Activated CD4-positive, alpha-beta T cell treated with anti-CD3 and anti-CD28 coated beads for 24 hours (primary cell): ENCODE results near the gene WASHC4.

Source experiments
- DNase-seq, 2 donors: peaks; one replicate each; pipeline ENCODE4 v3.0.0-alpha.2; 2020; ENCODE audit warnings: low read depth in 2 of 2

WASHC4 gene, protein sequence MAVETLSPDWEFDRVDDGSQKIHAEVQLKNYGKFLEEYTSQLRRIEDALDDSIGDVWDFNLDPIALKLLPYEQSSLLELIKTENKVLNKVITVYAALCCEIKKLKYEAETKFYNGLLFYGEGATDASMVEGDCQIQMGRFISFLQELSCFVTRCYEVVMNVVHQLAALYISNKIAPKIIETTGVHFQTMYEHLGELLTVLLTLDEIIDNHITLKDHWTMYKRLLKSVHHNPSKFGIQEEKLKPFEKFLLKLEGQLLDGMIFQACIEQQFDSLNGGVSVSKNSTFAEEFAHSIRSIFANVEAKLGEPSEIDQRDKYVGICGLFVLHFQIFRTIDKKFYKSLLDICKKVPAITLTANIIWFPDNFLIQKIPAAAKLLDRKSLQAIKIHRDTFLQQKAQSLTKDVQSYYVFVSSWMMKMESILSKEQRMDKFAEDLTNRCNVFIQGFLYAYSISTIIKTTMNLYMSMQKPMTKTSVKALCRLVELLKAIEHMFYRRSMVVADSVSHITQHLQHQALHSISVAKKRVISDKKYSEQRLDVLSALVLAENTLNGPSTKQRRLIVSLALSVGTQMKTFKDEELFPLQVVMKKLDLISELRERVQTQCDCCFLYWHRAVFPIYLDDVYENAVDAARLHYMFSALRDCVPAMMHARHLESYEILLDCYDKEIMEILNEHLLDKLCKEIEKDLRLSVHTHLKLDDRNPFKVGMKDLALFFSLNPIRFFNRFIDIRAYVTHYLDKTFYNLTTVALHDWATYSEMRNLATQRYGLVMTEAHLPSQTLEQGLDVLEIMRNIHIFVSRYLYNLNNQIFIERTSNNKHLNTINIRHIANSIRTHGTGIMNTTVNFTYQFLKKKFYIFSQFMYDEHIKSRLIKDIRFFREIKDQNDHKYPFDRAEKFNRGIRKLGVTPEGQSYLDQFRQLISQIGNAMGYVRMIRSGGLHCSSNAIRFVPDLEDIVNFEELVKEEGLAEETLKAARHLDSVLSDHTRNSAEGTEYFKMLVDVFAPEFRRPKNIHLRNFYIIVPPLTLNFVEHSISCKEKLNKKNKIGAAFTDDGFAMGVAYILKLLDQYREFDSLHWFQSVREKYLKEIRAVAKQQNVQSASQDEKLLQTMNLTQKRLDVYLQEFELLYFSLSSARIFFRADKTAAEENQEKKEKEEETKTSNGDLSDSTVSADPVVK

DNA sequence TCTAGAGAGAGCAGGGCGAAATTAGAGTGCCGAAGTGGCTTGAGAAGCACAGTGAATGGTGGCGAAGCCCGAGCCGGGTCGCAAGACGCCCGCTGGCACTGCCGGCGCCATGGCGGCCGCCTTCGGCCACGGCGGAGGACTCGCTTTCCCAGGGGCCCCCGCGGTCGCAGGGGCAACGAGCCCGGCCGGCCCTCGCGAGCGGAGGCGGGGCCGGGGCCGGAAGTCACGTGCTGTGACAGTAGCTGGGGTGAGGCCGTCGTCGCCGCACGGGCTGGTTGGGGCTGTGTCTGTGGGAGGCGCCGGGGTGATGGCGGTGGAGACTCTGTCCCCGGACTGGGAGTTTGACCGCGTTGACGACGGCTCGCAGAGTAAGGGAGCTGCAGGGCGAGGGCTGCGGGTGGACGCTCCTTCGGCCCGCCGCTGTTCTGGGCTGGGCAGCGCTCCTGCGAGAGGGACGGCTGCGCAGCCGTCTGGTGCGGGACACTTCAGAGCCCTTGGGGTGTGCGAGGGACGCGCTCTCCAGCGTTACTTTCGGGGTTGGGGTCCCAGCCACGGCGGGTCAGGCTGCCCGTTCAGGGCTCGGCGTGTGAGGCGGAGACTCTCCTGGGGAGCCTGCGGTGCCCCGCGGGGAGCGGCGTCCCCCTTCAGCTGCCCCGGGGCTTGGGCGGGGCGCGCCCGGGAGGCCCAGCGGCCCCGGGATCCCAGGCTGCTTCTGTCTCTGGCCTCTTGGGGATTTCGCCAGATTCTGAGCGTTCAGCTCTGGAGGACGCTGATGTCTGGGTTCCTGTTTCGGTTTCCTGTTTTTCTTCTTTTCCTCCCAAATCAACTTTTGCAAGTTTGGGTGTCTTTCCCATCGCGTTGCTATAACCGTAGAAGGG, at the start of gene WASHC4:
WASHC4 (plus strand) TSS at position 238 of the 878 bp plus-strand sequence; CDS start at position 308, 70 bp downstream.
- DNase-seq = peak; percentile 86 to 88

DNA sequence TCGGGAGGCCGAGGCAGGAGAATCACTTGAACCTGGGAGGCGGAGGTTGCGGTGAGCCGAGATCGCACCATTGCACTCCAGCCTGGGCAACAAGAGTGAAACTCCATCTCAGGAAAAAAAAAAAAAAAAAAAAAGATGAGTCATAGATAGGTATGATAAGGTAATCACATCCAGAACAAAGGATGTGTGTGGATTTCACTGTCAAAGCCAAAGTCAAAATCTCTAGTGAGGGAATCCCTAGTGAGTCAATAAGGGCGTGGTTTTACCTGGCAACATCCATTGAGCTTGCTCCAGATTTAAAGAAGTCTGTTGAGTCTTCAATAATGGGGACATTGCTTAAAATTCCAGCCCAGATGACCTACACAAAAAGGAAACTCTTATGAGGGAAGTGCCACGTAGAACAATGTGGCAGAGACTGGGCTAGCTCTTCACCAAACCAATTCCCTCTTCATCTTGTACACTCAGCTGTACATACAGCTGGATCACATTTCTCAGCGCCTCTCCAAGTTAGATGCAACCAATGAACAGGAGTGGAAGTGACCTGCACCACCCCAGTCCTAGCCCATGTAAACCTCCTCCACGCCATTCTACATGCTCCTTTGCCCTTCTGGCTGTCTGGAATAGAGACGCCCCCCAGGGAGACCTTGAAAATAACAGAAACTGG, 46.7 kb upstream of the WASHC4 start:
- DNase-seq = no peak

- DNase-seq = no peak
Measured at GRCh38 chr12:105064564-105065178, 42.9 kb upstream of the WASHC4 start.

DNA sequence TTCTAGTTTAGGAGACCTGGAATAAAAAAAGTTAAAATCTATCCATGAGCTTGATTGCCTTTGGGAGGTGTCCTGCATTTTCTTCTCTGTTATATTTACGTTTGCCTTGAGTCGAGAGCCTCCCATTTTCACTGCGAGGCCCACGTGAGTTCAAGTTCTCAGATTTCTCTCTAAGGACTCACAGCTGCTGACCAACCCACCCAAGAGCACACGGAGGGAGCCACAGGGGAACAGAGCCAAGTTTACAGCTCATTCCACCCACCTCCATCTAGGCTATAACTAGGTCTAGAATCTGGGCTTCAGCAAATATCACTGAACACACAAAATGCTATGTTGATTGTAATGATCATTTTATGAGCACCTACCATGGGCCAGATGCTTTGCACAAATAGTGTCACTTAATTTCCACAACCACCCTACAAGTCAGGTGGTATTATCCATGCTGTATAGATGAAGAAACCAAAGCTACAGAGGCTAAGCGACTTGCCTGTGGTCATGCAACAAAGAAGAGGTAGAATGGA, 40.0 kb upstream of the WASHC4 start:
- DNase-seq = no peak

DNA sequence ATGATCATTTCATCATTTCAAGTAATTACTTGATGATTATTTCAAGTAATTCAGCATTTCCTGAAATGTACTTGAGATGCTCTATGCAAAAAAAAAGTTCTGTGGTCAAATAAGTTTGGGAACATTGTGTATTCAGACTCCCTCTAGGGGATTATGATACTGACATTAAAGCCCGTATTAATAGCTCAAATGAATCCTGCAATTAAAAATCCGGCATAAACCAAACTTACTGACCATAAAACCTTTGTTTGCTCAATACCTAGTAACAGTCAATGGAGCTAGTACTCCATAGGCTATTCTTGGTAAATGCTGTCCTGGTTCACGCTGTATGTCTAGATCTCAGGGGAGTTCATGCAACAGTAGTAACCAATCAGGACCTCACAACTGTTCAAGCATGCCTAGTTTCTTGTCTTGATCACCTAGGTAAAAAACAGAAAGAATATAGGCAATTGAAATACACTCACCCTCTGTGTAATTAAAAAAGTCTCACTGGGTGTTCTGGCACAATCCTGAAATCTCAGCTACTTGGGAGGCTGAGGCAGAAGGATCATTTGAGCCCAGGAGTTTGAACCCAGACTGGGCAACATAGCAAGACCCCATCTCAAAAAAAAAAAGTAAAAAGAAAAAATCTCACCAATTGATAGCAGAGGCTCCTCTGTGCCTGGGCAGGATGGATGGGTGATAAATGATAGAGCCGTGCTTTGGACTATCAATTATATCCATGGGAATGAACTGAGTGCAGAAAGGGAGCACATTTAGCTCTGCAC, 37.4 kb upstream of the WASHC4 start:
- no peak for DNase-seq

- no peak for DNase-seq
Measured at GRCh38 chr12:105071981-105072380, 35.5 kb upstream of the WASHC4 start.

DNA sequence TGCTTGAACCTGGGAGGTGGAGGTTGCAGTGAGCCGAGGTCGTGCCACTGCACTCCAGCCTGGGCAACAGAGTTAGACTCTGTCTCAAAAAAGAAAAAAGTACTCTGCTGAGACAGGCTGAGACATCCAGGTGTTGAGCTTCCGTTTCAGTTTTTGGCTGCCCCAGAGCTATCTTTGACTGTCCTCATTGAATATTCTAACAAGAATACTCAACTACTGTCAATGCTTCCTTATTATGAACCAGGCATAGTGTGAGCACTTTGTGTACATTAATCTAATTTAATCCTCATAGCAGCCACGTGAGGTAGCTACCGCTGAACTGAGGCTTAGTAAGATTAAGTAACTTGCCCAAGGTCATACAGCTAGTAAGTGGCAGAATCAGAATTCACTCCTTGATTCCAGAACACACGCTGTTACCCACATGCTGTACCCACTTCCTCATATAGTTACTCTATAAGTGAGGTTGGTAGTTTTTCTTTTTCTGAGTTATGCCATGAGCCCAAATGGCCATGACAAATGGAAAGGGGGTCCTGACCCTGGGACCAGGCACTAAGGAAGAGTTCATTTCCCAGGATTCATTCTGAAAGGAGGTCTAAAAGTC, 34.5 kb upstream of the WASHC4 start:
- DNase-seq = no peak

GRCh38 chr12:105076098-105076497, 31.4 kb upstream of the WASHC4 start:
- DNase-seq = no peak

- DNase-seq = no peak
Measured at GRCh38 chr12:105076913-105077312, 30.6 kb upstream of the WASHC4 start.

GRCh38 chr12:105077435-105077834, 30.1 kb upstream of the WASHC4 start:
- no peak for DNase-seq

- DNase-seq = no peak
Measured at GRCh38 chr12:105078712-105079570, 28.6 kb upstream of the WASHC4 start.

DNA sequence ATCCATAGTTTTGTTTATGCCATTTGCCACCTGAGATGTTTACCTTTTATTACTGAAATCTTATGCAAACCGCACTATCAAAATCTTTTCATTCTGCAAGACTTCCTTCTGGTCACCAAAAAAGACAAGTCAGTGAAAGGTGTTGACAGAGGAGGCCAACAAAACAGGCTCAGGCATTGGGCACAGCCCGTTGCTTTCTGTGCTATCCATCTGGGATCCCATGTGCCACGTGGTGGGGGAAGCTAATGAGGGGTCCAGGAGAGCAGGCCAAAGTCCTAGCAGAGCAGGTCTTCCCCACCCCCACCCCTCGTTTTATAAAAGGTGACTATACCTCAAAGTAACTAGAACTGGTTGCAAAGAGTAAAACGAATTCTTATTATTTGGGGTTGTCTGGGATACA, 24.5 kb upstream of the WASHC4 start:
- no peak for DNase-seq

- DNase-seq = no peak
Measured at GRCh38 chr12:105083551-105084105, 23.9 kb upstream of the WASHC4 start.

GRCh38 chr12:105084251-105085250, 23.0 kb upstream of the WASHC4 start, which contains the start of gene ALDH1L2:
Gene ALDH1L2 (minus strand): TSS chr12:105084458. CDS start chr12:105084436, 22 bp downstream.
- DNase-seq = peak; percentile 27 to 51

DNA sequence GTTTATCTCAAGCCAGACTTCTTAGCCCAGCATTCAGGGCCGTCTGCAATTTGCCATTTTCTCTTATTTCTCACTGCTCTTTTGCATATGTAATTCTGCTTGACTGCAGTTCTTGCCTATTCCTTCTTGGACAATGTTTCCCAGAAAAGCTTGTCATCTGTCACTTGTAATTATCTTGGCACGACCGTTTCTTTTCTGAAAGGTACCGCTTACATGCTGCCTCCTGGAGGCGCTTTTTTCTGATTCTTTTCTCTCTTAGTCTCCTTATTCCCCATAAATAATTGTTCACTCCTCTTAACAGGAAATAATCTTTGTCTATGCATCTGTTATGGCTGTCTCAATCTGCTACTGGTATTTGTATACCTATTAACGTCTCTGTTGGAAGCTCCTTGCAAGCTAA, 22.0 kb upstream of the WASHC4 start:
- DNase-seq = no peak

GRCh38 chr12:105089817-105090216, 17.7 kb upstream of the WASHC4 start:
- no peak for DNase-seq
